HG02840 (cell line): Measurements from ENCODE around the gene FOCAD.

Experiments used
- ATAC-seq: cut with Tn5 transposase; IDR thresholded peaks from one replicate; pipeline ENCODE4 v1.9.1; 2021; ENCODE audit warnings: mild to moderate bottlenecking, moderate library complexity, moderate number of reproducible peaks; ENCODE audit not compliant: unreplicated experiment, low FRiP score

Gene FOCAD

DNA sequence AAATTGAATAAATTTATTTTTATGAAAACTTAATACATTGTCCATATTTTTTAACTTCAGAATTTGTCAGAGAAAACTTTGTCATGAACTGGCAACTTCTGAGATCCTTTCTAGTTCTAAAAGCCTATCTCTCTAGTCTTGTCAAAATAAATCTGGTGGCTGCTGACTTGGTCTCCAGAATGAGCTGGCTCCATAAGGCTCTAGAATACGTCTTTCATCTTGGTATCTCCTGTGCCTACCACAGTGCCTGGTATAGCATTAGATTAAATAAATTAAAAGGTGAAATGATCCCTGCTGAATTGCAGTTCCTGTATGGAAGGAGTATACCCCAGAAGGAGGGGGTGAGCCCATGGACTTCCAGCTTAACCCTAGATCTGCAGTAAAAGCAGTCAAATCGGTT, 2.6 kb upstream of the FOCAD start:
- ATAC-seq = no peak

DNA sequence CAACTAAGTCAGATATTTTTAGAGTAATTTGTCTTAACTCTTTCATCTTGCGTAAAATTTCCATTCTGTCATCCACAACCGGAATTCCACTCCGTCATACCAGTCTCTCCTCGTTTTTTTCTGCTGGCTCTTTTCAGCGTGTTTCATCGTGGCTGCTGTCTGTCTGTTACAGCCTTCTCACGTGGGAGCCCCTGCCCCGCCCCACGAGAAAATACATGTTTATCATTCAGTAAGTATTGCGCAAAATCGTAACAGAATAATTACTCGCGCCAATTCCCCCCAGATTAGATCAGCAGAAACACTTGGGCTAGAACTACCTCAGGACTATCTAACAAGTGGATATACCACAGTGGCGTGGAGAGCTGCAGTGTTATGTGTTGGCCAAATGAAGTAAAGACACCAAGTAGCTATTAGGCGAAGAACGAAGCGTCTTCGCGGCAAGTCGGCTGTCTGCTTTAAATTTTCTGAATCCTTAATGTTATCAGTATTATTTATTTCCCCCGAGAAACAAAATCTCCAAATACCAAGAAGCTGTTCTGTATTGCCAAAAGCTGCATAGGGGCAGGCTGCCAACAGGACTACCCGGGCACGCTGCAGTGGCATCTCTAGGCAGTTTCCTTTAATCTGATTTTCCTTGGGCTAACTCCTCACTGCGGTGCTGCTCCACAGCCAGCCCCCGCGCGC, 566 bp upstream of the FOCAD start:
- ATAC-seq = peak; percentile 11

DNA sequence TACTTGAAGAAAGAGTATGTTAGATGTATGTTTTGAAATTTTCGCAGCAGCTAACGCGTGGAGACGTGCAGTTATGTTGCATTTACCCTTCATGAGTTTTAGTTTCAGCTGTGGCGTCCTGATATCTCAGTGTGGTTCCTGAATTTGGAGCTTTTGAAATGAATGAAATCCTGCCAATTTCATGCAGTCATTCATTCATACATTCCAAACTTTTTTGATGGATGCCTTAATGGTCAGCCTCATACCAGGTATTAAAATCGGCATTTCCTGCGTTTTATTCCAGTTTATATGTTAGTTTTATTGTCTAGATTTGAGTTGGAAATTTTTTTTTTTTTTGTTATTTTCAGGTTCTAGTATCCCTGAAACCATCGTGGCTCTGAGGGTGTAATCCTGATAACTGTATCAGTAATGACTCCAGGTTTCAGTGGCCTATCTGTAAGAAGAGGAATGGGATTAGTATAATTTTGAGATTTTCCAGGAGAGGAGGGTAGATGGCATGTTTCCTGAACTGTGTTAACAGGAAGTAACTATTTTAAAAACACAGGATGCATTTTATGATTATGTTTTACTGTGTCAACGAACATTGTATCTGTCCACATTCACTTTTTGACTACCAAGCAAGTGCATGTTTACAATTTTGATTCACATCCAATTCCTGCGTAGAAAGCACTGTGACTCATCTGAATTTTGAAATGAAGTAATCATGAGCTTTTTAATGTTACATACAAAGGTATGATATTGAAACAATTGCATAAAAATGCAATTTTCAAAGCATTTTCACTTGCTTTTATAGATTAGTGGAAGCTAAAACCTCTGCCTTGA, 1.0 kb downstream of the FOCAD start:
- no peak for ATAC-seq

DNA sequence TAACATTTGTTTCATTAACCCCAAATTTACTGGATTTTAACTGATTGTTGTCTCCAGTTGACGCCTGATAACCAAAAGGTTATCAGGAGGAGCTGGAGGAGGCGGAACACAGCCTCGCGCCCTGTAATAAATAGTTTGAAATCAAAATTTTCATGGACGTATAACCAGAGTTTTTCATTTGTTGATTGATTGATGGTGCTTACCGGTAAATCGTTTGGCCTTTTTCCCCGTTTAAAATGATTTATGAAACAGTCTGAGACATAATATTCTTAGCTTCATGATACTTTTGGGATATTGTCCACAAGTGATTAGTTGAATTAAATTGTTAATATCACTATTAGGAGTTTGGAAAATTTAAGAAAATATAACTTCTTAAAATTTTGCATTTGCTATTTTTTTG, 1.7 kb downstream of the FOCAD start:
- no peak for ATAC-seq

DNA sequence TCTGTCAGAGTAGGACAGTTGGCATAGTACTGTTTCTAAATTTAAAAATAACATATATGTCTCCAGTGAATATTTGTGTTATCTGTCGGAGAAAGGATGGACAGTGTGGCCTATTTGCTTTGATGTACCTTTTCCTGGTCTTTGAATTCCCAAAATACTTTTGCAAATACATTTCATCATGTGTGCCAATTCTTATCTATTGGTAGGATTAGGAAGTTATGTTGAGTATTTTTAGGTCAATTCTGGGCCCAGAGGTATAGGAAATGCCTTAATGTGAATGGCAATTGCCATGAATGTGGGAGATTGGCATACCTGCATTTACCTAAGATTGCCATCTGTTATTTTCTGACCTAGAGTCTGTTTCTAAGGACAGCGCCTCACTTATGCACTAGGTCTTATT, 5.8 kb downstream of the FOCAD start:
- no peak for ATAC-seq

DNA sequence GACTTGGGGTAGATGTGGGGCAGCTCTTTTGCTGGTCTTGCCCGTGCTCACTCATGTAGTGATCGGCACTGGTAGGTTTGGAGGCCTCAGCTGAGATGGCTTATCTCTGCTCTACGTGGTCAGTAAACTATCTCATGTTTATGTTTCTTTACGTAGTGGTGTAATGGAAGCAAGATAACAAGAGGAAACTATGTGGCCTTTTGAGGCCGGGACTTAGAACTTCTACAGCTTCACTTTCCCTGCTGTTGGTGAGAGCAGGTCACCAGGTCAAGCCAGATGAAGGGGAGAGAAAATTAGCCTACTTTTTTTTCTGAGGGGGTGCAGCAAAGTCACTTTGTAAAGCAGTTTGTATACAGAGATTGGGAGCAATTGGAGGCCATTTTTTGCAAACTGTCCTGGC, 8.5 kb downstream of the FOCAD start:
- no peak for ATAC-seq

DNA sequence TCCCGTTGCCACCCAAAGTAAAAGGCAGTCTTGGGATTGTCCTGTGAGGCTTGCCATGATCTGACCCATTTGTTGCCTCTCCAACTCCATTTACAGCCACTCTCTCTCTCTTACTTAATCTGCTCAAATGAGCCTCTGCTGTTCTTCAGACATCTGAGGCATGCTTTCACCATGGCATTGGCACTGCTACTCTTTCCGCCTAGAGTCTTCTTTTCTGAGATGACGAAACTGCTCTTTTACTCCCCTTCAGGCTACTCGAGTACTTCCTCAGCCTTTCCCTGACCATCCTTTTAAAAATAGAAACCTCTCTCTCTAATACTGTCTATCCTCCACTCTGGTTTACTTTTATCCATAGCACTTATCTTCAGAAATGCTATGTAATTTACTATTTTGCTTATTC, 9.0 kb downstream of the FOCAD start:
- no peak for ATAC-seq

DNA sequence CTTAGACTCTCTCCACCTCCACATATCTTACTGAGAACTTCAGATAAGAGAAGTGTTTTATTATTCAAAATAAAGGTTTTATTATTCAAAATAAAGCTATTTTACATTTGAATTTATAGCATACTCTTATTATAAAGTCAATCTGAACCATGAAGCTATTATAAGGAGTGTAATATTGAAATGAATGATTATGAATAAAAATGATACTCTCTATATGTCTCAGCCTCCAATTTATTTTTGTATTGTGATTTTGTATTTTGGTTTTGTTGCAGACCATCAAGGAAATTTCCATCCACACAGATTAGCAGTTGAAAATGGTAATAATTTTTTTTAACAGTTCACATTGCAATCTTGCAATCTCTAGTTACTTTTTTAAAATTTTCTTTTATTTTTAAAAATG, 10.2 kb downstream of the FOCAD start:
- ATAC-seq = no peak

DNA sequence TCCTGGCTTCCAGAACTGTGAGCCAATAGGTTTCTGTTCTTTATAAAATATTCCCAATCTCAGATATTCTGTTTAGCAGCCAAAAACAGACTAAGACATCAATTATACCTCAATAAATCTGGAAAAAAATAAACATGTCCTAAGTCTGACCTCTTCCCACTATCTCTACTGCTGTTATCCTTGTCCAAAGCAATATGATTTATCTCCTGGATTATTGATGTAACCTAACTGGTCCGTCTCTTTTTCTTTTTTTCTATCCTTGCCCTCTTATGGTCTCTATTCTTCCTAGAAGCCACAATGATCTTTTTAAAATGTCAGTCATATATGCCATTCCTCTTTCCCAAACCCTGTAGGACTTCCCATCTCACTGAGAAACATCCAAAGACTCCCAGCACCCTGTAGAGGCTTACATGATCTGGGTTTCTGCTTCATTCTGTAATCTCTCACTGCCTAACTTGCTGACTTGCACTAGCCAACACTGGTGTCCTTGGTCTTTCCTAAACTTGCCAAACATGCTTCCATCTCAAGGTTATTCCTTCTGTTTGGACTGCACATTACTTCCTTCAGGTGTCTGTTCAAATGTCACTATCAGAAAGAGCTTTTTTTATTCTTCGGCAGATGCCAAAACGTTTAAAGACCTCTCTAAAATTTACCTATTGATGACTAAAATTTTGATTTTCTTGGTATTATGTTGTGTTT, 13.1 kb downstream of the FOCAD start:
- ATAC-seq = no peak

DNA sequence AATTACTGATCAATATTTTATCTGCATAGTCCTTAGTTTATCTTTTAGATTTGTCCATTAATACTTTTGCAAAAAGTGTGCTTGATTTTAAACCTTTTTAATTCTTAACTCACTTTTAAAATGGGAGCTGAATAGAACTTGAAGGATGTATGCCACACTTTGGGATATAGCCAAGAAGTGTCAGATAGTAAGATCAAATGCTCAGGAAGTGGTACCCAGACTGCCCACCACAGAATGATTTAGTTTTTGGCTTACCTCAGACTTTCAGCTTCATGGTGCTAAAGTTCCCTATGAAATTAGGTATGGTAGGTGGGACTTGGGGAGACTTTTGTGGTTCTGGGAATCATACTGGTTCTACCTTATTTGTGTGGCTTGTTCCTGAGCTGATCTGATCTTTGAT, 14.7 kb downstream of the FOCAD start:
- no peak for ATAC-seq

DNA sequence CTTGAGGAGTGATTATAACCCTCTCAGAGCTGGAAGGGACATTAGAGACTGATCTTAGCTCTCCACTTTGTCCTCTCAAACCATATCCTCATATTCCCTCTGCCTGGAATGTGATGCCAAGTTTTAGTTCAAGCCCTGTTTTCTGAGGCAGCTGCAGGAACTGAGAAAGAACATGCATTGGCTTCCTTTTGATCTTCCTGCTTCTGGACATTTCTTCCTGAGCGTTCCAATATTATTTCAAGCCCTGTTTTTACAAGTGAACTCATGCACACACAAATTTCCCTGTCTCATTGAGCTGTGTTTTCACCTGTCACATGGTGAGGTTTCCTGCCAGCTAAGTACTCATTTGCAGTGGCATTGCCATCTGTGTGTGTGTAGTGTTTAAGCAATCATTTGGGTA, 17.0 kb downstream of the FOCAD start:
- ATAC-seq = no peak

DNA sequence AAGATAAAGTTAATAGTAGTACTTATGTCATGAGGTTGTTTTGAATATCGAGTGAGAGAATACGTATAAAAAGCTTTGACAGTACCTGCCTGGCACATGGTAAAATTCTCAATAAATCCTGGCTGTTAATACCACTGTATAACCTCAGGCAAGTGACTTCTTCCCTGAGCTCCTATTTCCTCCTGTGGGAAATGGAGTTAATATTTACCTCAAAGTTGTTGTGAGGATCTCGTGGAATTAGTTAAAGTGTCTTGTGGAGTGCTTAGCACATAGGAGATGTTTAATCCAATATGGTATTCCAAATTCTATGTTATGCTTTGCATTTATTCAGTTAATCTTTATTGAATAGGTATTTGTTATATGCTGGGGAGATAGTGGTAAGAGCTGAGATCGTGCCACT, 18.5 kb downstream of the FOCAD start:
- ATAC-seq = no peak

DNA sequence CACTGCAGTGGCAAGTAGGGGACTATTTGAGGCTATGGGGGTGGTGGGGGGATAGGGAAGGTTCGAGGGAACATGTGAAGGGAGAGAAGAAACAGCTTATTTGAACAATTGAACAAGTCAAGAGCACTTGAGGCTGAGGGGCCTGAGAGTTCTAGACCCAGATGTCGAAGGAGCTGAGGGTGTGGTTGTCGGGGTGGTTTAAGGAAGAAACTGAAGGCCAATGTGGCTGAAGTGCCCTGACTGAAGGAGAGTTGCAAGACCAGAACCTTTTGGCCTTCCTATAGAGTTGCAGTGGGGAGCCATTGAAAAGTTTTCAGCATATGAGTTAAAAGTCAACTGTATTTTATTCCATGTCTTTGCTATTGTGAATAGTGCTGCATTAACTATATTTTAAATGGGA, 19.1 kb downstream of the FOCAD start:
- ATAC-seq = no peak

DNA sequence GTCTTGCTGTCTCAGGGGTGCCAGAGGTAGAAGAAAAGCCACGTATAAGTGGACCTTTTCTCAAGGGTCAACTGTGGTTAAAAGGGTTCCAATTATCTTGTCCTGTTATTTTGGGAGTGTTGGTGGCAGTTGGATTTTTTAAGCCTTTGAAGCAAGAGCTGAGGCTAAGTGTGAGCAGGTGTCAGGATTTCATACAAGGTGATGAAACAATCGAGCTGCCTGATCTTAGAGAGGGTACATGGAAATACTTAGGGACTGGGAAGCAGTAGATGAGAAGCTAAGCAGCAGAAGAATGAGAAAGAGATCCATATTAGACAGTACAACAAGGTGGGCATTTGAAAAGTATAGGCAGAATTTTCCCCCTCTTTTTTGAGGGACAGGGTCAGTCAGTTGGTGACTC, 23.6 kb downstream of the FOCAD start:
- no peak for ATAC-seq

DNA sequence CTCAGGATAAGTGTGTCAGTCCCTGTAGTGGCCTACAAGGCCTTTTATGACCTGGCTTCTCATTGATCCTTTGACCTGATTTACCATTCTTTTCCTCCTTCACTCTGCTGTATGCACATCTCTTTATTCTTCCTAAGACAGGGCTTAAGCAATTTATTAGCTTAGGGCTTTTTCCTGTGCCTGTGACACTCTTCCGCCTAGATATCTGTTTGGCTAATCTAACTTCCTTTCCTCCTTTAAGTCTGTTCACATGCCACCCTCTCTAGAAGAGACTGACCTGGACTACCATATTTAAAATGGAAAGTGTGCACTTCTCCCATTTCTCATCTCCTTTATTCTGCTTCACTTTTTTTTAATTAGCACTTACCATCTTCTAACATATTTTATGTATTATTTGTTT, 29.1 kb downstream of the FOCAD start:
- ATAC-seq = no peak

DNA sequence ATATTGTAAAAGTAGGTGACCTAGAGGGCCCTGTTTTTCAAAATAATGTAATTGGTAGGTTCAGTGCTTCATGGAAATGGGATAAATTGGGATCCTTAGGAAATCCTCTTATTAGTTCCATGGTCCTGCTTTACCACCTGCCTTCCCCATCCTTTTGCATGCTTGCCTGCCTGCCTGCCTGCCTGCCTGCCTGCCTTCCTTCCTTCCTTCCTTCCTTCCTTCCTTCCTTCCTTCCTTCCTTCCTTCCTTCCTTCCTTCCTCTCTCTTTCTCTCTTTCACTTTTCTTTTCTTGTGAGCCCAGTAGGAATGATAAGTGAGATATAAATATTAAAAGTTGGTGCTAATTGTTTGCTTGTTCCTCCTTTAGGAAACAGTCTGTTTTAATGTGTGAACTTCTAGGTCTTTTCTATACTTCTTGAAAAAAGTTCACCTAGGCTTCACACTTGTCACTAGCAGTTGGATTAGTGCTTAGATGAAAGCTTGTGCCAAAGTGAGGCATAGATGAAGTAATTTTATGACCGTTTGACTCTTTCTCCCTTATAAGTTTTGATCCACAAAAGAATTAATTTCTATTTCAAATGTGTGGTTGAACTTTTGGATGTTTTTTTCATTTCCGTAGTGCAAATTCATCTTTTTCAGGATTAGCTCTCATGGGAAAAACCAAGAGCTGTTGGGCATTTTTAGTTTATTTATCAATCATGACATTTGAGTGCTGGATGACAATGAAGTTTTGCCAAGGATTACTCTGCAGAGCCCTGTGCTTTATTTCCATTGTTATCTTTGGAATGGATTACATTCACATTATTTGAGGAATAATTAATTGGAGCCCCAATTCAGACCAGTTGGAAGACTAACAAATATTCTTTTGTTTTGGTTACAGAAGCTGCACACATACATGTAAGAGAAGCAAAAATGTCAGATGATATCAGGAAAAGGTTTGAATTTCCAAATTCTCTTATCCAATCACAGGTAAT, 30.7 kb downstream of the FOCAD start:
- ATAC-seq = no peak

DNA sequence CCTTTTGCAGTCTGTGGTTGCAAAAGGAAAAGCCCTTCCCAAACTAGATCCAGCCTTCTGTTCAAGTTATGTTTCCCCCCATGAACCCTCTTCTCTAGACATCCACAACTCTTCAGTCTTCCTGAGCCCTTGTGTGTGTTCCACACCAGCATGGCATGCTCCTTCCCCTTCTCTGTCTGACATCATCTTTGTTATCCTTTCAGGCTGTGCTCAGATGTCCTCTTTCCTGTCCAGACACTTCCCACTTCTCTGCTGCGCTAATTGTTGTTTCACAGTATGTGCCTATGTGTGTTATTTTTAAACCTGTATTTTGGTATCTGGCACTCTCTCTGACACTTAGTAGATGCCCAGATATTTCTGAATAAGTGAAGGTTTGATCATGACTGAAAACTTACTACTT, 38.2 kb downstream of the FOCAD start:
- ATAC-seq = no peak

DNA sequence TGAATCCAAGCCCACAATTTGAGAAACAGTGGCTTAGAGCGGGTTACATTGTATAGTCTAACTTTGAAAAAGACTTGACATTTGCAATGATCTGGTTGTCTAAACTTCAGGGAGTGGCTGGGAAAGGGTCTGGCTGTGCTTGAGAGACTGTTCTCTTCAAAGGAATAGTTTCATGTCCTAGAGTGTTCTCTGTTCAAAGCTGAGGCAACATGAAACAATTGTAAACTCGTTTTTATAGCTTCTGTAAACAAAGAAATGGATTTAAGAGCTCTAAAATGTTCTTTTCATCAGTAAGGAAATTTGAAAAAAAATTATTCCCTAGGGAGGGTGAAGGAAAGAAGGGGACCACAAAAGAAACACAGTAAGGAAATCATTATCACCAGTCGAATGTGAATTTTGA, 41.6 kb downstream of the FOCAD start:
- no peak for ATAC-seq

DNA sequence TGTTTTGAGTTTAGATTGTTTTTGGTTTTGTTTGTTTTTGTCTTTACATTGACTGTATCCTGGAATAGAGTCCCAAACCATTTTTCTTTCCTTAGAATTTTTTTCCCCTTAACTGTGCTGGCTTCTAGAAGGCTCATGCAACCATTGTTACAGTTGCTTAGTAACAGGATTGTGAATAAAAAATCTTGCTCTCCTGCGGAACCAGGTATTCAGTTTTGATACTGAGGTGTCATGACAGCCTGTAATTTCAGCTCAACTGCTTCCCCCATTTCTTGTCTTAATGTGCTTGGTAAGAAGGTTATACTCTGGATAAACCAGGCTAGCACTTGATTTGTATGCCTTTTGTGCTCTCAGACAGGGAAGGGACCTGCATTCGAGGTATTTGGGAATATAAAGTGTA, 42.1 kb downstream of the FOCAD start:
- ATAC-seq = no peak

DNA sequence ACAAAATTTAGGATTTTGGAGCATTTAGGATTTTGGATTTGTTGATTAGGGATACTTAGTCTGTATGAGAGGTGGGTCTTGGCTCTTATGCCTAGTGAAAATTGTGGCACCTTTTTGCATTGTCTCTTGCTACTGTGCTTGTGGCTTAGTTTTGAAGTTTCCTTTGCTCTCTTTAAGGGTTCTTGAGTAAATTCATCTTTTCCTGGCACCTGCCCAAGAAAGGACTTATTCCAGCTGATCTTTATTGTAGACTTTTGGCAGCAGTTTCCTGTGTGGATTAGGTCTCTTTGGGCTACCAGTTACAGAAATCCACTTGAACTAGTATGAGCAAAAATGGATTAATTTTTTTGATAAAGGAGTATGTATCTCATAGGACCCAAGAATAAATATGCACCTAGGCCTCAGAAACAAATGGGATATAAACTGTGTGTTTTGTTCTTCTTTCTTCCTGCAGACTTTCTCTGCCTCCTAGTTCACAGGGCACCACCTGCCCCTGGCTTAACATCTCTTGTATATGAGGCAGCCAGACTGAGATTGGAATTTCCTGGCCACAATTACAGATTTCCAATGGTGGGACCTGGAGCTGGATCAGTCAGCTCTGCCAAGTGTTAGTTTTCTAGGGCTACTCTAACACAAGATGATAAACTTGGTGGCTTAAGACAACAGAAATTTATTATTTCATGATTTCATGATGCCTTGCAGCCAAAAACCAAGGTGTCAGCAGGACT, 44.6 kb downstream of the FOCAD start:
- no peak for ATAC-seq
